ENCODE measurements around the gene SCN11A. TPM values are rescaled to one million over a fixed set of nuclear protein-coding genes. Genes with fewer than 3 reads are reported as not detected.

SCN11A gene
- total and polyA plus RNA-seq, 9 of the 15 experiments (the other 6 are each of a cell fraction or from before 2014, with no cell fraction given), result 0.01 to 0.05 (median 0.04) TPM; not detected in 6

DNA sequence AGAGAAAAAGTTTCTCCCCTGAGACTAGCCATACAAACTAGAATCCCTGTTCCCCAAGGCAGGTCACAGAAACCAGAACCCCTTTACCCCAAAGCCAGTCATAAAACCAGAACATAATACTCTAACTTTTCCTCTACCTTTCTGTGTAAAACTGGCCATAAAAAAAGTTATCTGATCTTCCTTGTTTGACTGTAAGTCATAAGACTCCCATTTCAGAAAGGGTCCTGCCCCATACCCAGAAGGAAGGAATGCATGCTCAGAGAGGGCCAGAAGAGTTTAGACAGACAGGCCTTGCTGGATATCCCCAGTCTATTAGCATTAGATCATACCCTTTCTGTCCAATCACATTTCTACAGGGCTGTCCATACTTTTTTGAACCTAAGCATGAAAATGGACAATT is 27.2 kb downstream of the SCN11A start (continued):
- TF ChIP-seq, protein P1, sequence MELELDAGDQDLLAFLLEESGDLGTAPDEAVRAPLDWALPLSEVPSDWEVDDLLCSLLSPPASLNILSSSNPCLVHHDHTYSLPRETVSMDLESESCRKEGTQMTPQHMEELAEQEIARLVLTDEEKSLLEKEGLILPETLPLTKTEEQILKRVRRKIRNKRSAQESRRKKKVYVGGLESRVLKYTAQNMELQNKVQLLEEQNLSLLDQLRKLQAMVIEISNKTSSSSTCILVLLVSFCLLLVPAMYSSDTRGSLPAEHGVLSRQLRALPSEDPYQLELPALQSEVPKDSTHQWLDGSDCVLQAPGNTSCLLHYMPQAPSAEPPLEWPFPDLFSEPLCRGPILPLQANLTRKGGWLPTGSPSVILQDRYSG (tag; conservative IDR thresholded peaks at IDR 0.05; ENCODE audit: low read depth), result 0 out of 2 replicates have a peak, but pooled peaks have one; percentile 19
- TF ChIP-seq TEAD2 (tag; IDR thresholded peaks at IDR 0.05) (no peak), ZNF589 (CRISPR knock-in tag; IDR thresholded peaks at IDR 0.05; ENCODE audit: low read depth) (0 out of 2 replicates have a peak, but pooled peaks have one; percentile 54)

DNA sequence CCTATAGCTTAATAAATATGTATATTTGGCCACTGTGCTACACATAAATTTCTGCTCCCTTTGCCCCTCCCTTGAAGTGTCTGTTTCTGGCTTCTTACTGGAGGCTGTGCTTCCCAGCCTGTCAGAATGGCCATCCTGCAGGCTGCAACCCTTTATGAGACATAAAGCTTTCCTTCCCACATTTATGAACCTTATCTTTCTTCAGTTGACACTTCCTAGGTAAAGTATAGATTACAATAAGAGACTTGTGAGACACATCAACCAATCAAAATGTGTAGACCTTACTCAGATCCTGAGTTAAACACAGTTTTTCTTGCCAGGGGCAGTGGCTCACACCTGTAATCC is 29.5 kb downstream of the SCN11A start:
- no peak overlapping the region for H3K4me3 ChIP-seq
- H2AFZ ChIP-seq (ENCODE audit: low read depth, low read length), result peak overlapping the region; percentile 54
- CTCF ChIA-PET (ENCODE audit: low intra/inter-chr PET ratio), result interaction anchor here (0.5 kb wide), 1 partner anchor 1191 kb away, joined by 3 read pairs; no protein-coding TSS in a partner anchor
- no peak; the same call in 2 of the 3 replicates for ATAC-seq
- H3K4me2 ChIP-seq (ENCODE audit: insufficient read depth, low read length), result peak overlapping the region; percentile 40; the same call in 1 of the 2 replicates
- peaks cover 6 to 50% of the 10 kb centered on the region in 2 experiments; a peak in 4 of 5 replicates for H3K4me1 ChIP-seq (replicated peaks in 1 of 2; ENCODE audit: control insufficient read depth in 2 of 2, insufficient read depth in 2 of 2, low read length in 2 of 2)
- H3K9me3 ChIP-seq (replicated peaks; ENCODE audit: control insufficient read depth, insufficient read depth, low read depth, low read length), result no peaks in the 10 kb centered on the region
- no peaks in the 10 kb centered on the region for H3K27me3 ChIP-seq (ENCODE audit: control insufficient read depth in 2 of 2, insufficient read depth in 2 of 2, low read length in 2 of 2)
- DNase-seq (ENCODE audit: extremely low read depth in 1 of 4, low spot score in 3 of 4), result no peak
- no peaks in the 10 kb centered on the region for H3K9me1 ChIP-seq (ENCODE audit: control insufficient read depth, insufficient read depth, low read length)
- no peak for FAIRE-seq
- no TSS peak for BruUV-seq (replicated peaks)
- H3K9ac ChIP-seq (ENCODE audit: insufficient read depth in 1 of 2, low read depth in 2 of 2, low read length in 2 of 2), result no peak overlapping the region
- H4K20me1 ChIP-seq (replicated peaks; ENCODE audit: control insufficient read depth, insufficient read depth, low read length), result no peaks in the 10 kb centered on the region
- H3K36me3 ChIP-seq (ENCODE audit: control insufficient read depth, insufficient read depth, low read length), result no peaks in the 10 kb centered on the region
- no peaks in the 10 kb centered on the region for H3K79me2 ChIP-seq (ENCODE audit: control insufficient read depth, insufficient read depth, low read length)
- peak overlapping the region; percentile 65 for H3K27ac ChIP-seq (ENCODE audit: extremely low read depth, low read depth, low read length)
- intact Hi-C loops (cut with micrococcal nuclease) (no loop called here), in situ Hi-C loops (cut with MboI) (no loop called here)
- POLR2A ChIA-PET, result interaction anchor here (2.2 to 2.3 kb wide), 2 partner anchors 9 to 12 kb away, joined by 7 to 9 read pairs; no protein-coding TSS in a partner anchor
- TF ChIP-seq PCBP2 (IDR thresholded peaks at IDR 0.05; ENCODE audit: low read depth, low read length, poor library complexity, severe bottlenecking) (no peak), ZNF408 (CRISPR knock-in tag; IDR thresholded peaks at IDR 0.05; ENCODE audit: low read depth) (no peak), NRF1 (conservative IDR thresholded peaks at IDR 0.05 in 1 of 2, IDR thresholded peaks at IDR 0.05 in 1 of 2) (0 out of 4 replicates have a peak, but pooled peaks of 1 of the 2 experiments have one; percentile 8), RBBP5 (IDR thresholded peaks at IDR 0.05; ENCODE audit: borderline replicate concordance, insufficient read depth, low read length, poor library complexity, severe bottlenecking) (no peak), FOXA3 (CRISPR knock-in tag; conservative IDR thresholded peaks at IDR 0.05 in 1 of 2, IDR thresholded peaks at IDR 0.05 in 1 of 2) (0 out of 4 replicates have a peak, but pooled peaks of 1 of the 2 experiments have one; percentile 17), GABPA (tag; conservative IDR thresholded peaks at IDR 0.05; ENCODE audit: low read depth) (no peak), ZNF165 (CRISPR knock-in tag; IDR thresholded peaks at IDR 0.05; ENCODE audit: borderline replicate concordance) (0 out of 2 replicates have a peak, but pooled peaks have one; percentile 31), PHB (CRISPR knock-in tag; IDR thresholded peaks at IDR 0.05) (no peak)
